Measurements from ENCODE around the gene PHF2.

- TF ChIP-seq EZH2phosphoT487 (IDR thresholded peaks at IDR 0.05; ENCODE audit: low read depth) (no peak), CTCF (IDR thresholded peaks at IDR 0.05; ENCODE audit: low read depth, low read length) (no peak)
Observed at GRCh38 chr9:93686880-93687236, 110.5 kb downstream of the PHF2 start.

All from OCI-LY3 (cell line).